Right kidney (tissue), 9 donors: ENCODE measurements around the gene CD6.
A peak's percentile ranks its signal among the peaks of the same experiment; 100 is the strongest.

Experiments used
- DNase-seq: peaks from one replicate; pipeline ENCODE4 v3.0.0-alpha.2; 2016
- long read RNA-seq, 8 donors: transcript quantifications; one replicate each; lab custom pipeline, GENCODE V29; 2026

The CD6 gene
- long read RNA-seq, donor 1: 0 reads
- long read RNA-seq, donor 2: 0 reads
- long read RNA-seq, donor 3: 0 reads
- long read RNA-seq, donor 4: 0 reads
- long read RNA-seq, donor 5: 0 reads
- long read RNA-seq, donor 6: 0 reads
- long read RNA-seq, donor 7: 0 reads
- long read RNA-seq, donor 8: 0 reads

- DNase-seq: no peak
Observed at GRCh38 chr11:60971520-60971919, at the start of gene CD6. CD6 (plus strand) TSS chr11:60971680; CDS start chr11:60971866, 186 bp downstream.

GRCh38 chr11:60921777-60922335 lies 49.6 kb upstream of the CD6 start:
- DNase-seq: no peak

- DNase-seq: no peak
Observed at GRCh38 chr11:60922906-60923305, 48.6 kb upstream of the CD6 start.

GRCh38 chr11:60923326-60923725 lies 48.2 kb upstream of the CD6 start:
- no peak for DNase-seq

GRCh38 chr11:60923800-60924109 lies 47.7 kb upstream of the CD6 start:
- DNase-seq: no peak

- peak; percentile 63 for DNase-seq
Observed at GRCh38 chr11:60924110-60924905, 47.2 kb upstream of the CD6 start, which contains the start of gene TMEM132A. TMEM132A (plus strand) TSS chr11:60924460; CDS start chr11:60924634, 174 bp downstream.

- DNase-seq: peak; percentile 34
Observed at GRCh38 chr11:60924906-60925853, 46.3 kb upstream of the CD6 start.

- no peak for DNase-seq
Observed at GRCh38 chr11:60925868-60926267, 45.6 kb upstream of the CD6 start.

- DNase-seq: no peak
Observed at GRCh38 chr11:60926500-60926899, 45.0 kb upstream of the CD6 start.

GRCh38 chr11:60927061-60927592 lies 44.4 kb upstream of the CD6 start:
- no peak for DNase-seq

- DNase-seq: no peak
Observed at GRCh38 chr11:60927600-60927999, 43.9 kb upstream of the CD6 start.

- DNase-seq: no peak
Observed at GRCh38 chr11:60928563-60929001, 42.9 kb upstream of the CD6 start.

GRCh38 chr11:60929764-60930163 lies 41.7 kb upstream of the CD6 start:
- DNase-seq: no peak

GRCh38 chr11:60930394-60930793 lies 41.1 kb upstream of the CD6 start:
- no peak for DNase-seq

- DNase-seq: no peak
Observed at GRCh38 chr11:60931917-60932316, 39.6 kb upstream of the CD6 start.

- no peak for DNase-seq
Observed at GRCh38 chr11:60932605-60933356, 38.7 kb upstream of the CD6 start.

GRCh38 chr11:60933416-60934123 lies 37.9 kb upstream of the CD6 start:
- DNase-seq: no peak

- no peak for DNase-seq
Observed at GRCh38 chr11:60934124-60934789, 37.2 kb upstream of the CD6 start.

- DNase-seq: no peak
Observed at GRCh38 chr11:60934790-60935605, 36.5 kb upstream of the CD6 start.
